HEK293 (cell line): Measurements from ENCODE around the gene PLCL1.

Experiments
- CTCF ChIA-PET: fragments of 350-600 bp; formaldehyde crosslinking; extraction: SDS; loops from one replicate; lab custom pipeline; 2021; ENCODE audit warnings: antibody characterized with exemption; lab: Yijun Ruan, JAX
- POLR2A ChIA-PET: fragments of 300-600 bp; formaldehyde crosslinking; extraction: SDS; loops from one replicate; lab custom pipeline; 2020; ENCODE audit warnings: antibody characterized with exemption, inconsistent platforms; lab: Yijun Ruan, JAX
- H3K27ac ChIP-seq: fragments of 200-500 bp; sonication (Bioruptor generic); 2 replicates; pipeline ENCODE4 v1.5.1; 2014; ENCODE audit warnings: low read depth, low read length, control low read depth, inconsistent platforms; ENCODE audit errors: extremely low read depth
- H3K36me3 ChIP-seq, 2 experiments: fragments of 200-500 bp in 1 of 2; sonication (Bioruptor generic) in 1 of 2; 1 replicate in 1 of 2; 2 replicates in 1 of 2; pipeline ENCODE4 v1.5.1; 2014 to 2017; ENCODE audit warnings: inconsistent platforms in 2 of 2, low read length in 2 of 2; ENCODE audit not compliant: control insufficient read depth in 2 of 2, insufficient read depth in 1 of 2
- H3K4me1 ChIP-seq: fragments of 200-500 bp; sonication (Bioruptor generic); 2 replicates; pipeline ENCODE4 v1.5.1; 2014; ENCODE audit warnings: mild to moderate bottlenecking, low read length, inconsistent platforms; ENCODE audit not compliant: control insufficient read depth, insufficient read depth
- H3K4me3 ChIP-seq: 2 replicates; pipeline ENCODE4 v1.5.1; 2011; ENCODE audit warnings: low read depth, mild to moderate bottlenecking, control low read depth, low read length, moderate library complexity
- H3K9me3 ChIP-seq: fragments of 200-500 bp; sonication (Bioruptor generic); 2 replicates; pipeline ENCODE4 v1.5.1; 2014; ENCODE audit warnings: low read depth, low read length, inconsistent platforms; ENCODE audit not compliant: control insufficient read depth, insufficient read depth
- AEBP2 ChIP-seq: fragments of 450-650 bp; formaldehyde crosslinking; IDR thresholded peaks from 2 replicates; pipeline ENCODE4 v1.5.1; 2016; ENCODE audit warnings: missing biosample characterization, missing genetic modification characterization, borderline replicate concordance
- EGR2 ChIP-seq: fragments of 450-650 bp; formaldehyde crosslinking; IDR thresholded peaks from 2 replicates; pipeline ENCODE4 v1.5.1; 2016; ENCODE audit warnings: low read depth, missing biosample characterization, missing genetic modification characterization
- HOXA7 ChIP-seq: sonication (generic); formaldehyde crosslinking; IDR thresholded peaks from 2 replicates; pipeline ENCODE4 v1.8.1; 2022; ENCODE audit warnings: missing genetic modification reagents, borderline replicate concordance
- KLF9 ChIP-seq: fragments of 450-650 bp; formaldehyde crosslinking; IDR thresholded peaks from 2 replicates; pipeline ENCODE4 v1.5.1; 2016; ENCODE audit warnings: missing biosample characterization, missing genetic modification characterization, low read depth
- MYNN ChIP-seq: fragments of 450-650 bp; formaldehyde crosslinking; IDR thresholded peaks from 2 replicates; pipeline ENCODE4 v1.5.1; 2016; ENCODE audit warnings: missing biosample characterization, missing genetic modification characterization, borderline replicate concordance
- OSR2 ChIP-seq: fragments of 450-650 bp; formaldehyde crosslinking; IDR thresholded peaks from 2 replicates; pipeline ENCODE4 v1.5.1; 2016; ENCODE audit warnings: missing biosample characterization, missing genetic modification characterization
- ZBTB17 ChIP-seq: fragments of 450-650 bp; formaldehyde crosslinking; IDR thresholded peaks from 2 replicates; pipeline ENCODE4 v1.5.1; 2016; ENCODE audit warnings: missing biosample characterization, missing genetic modification characterization
- ZBTB48 ChIP-seq: fragments of 450-650 bp; formaldehyde crosslinking; IDR thresholded peaks from 2 replicates; pipeline ENCODE4 v1.5.1; 2016; ENCODE audit warnings: missing biosample characterization, missing genetic modification characterization
- ZFP37 ChIP-seq: fragments of 450-650 bp; formaldehyde crosslinking; IDR thresholded peaks from 2 replicates; pipeline ENCODE4 v1.5.1; 2016; ENCODE audit warnings: missing biosample characterization, missing genetic modification characterization
- ZIC2 ChIP-seq: fragments of 450-650 bp; formaldehyde crosslinking; IDR thresholded peaks from 2 replicates; pipeline ENCODE4 v1.5.1; 2016; ENCODE audit warnings: missing biosample characterization, missing genetic modification characterization
- ZNF138 ChIP-seq: fragments of 450-650 bp; formaldehyde crosslinking; IDR thresholded peaks from 2 replicates; pipeline ENCODE4 v1.5.1; 2016; ENCODE audit warnings: missing biosample characterization, missing genetic modification characterization, borderline replicate concordance
- ZNF426 ChIP-seq: fragments of 450-650 bp; formaldehyde crosslinking; IDR thresholded peaks from 2 replicates; pipeline ENCODE4 v1.5.1; 2017; ENCODE audit warnings: missing biosample characterization, missing genetic modification characterization, mild to moderate bottlenecking, inconsistent platforms, moderate library complexity
- ZNF548 ChIP-seq: fragments of 450-650 bp; formaldehyde crosslinking; IDR thresholded peaks from 2 replicates; pipeline ENCODE4 v1.5.1; 2016; ENCODE audit warnings: missing biosample characterization, missing genetic modification characterization
- ZNF558 ChIP-seq: fragments of 450-650 bp; formaldehyde crosslinking; IDR thresholded peaks from 2 replicates; pipeline ENCODE4 v1.5.1; 2016; ENCODE audit warnings: missing biosample characterization, missing genetic modification characterization
- TF ChIP-seq, protein P1 (sequence below): fragments of 450-650 bp; formaldehyde crosslinking; IDR thresholded peaks from 2 replicates; pipeline ENCODE4 v1.5.1; 2016; ENCODE audit warnings: missing biosample characterization, missing genetic modification characterization
- TF ChIP-seq, protein P2 (sequence below): IDR thresholded peaks from 2 replicates; pipeline ENCODE4 v1.6.1; 2011; ENCODE audit warnings: mild to moderate bottlenecking, low read depth, low read length, borderline replicate concordance
- TF ChIP-seq, protein P3 (sequence below): fragments of 450-650 bp; formaldehyde crosslinking; IDR thresholded peaks from 2 replicates; pipeline ENCODE4 v1.5.1; 2016; ENCODE audit warnings: missing biosample characterization, missing genetic modification characterization
- TF ChIP-seq, protein P4 (sequence below): fragments of 450-650 bp; formaldehyde crosslinking; IDR thresholded peaks from 2 replicates; pipeline ENCODE4 v1.5.1; 2016; ENCODE audit warnings: missing biosample characterization, missing genetic modification characterization

PLCL1 gene

DNA sequence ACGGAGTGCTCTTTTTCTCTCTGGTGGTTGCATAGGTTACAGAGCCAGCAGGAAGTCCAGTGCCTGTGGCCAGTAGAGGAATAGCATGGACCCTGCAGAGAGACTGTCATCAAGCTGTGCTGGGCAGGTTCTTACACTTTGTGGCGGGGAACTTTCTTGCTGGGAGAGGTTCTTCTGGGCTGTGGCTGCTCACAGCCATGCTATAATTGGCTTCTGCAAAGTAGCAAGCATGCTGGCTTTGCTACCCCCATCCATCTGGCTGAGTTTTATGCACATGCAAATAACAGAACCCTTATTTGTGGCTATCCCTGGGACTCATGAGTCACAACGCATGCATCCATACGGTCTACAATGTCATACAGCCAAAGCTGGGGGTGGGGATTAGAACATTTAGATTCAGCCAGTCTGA is 68.9 kb downstream of the PLCL1 start:
- Histone ChIP-seq H3K9me3 (no peaks in the 10 kb centered on the region), H3K4me1 (peaks cover 12% of the 10 kb centered on the region; the same call in 1 of the 2 replicates), H3K27ac (no peak overlapping the region), H3K36me3 (no peaks in the 10 kb centered on the region), H3K4me3 (no peak overlapping the region)
- ChIA-PET POLR2A (no interaction called here), CTCF (interaction anchor here (0.6 to 1.2 kb wide), 2 partner anchors 18 to 182 kb away, joined by 3 read pairs; no protein-coding TSS in a partner anchor)
- TF ChIP-seq ZIC2 (tag by site-specific recombination) (peak; percentile 88), OSR2 (tag by site-specific recombination) (peak; percentile 38; the same call in 1 of the 2 replicates), ZBTB48 (0 out of 2 replicates have a peak, but pooled peaks have one; percentile 48), ZNF138 (tag by site-specific recombination) (no peak), ZFP37 (tag by site-specific recombination) (no peak)
- TF ChIP-seq, protein P1, sequence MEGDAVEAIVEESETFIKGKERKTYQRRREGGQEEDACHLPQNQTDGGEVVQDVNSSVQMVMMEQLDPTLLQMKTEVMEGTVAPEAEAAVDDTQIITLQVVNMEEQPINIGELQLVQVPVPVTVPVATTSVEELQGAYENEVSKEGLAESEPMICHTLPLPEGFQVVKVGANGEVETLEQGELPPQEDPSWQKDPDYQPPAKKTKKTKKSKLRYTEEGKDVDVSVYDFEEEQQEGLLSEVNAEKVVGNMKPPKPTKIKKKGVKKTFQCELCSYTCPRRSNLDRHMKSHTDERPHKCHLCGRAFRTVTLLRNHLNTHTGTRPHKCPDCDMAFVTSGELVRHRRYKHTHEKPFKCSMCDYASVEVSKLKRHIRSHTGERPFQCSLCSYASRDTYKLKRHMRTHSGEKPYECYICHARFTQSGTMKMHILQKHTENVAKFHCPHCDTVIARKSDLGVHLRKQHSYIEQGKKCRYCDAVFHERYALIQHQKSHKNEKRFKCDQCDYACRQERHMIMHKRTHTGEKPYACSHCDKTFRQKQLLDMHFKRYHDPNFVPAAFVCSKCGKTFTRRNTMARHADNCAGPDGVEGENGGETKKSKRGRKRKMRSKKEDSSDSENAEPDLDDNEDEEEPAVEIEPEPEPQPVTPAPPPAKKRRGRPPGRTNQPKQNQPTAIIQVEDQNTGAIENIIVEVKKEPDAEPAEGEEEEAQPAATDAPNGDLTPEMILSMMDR (tag by site-specific recombination), result peak; percentile 27; the same call in 1 of the 2 replicates

- TF ChIP-seq KLF9 (tag by site-specific recombination) (no peak), ZNF558 (tag by site-specific recombination) (no peak), ZBTB17 (tag by site-specific recombination) (no peak), ZNF548 (tag by site-specific recombination) (no peak), AEBP2 (tag by site-specific recombination) (no peak), MYNN (no peak), EGR2 (no peak), HOXA7 (CRISPR knock-in tag) (no peak), ZNF426 (tag by site-specific recombination) (no peak)
- TF ChIP-seq, protein P2, sequence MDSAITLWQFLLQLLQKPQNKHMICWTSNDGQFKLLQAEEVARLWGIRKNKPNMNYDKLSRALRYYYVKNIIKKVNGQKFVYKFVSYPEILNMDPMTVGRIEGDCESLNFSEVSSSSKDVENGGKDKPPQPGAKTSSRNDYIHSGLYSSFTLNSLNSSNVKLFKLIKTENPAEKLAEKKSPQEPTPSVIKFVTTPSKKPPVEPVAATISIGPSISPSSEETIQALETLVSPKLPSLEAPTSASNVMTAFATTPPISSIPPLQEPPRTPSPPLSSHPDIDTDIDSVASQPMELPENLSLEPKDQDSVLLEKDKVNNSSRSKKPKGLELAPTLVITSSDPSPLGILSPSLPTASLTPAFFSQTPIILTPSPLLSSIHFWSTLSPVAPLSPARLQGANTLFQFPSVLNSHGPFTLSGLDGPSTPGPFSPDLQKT, result no peak
- TF ChIP-seq, protein P3, sequence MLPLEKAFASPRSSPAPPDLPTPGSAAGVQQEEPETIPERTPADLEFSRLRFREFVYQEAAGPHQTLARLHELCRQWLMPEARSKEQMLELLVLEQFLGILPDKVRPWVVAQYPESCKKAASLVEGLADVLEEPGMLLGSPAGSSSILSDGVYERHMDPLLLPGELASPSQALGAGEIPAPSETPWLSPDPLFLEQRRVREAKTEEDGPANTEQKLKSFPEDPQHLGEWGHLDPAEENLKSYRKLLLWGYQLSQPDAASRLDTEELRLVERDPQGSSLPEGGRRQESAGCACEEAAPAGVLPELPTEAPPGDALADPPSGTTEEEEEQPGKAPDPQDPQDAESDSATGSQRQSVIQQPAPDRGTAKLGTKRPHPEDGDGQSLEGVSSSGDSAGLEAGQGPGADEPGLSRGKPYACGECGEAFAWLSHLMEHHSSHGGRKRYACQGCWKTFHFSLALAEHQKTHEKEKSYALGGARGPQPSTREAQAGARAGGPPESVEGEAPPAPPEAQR (tag by site-specific recombination), result no peak
- TF ChIP-seq, protein P4, sequence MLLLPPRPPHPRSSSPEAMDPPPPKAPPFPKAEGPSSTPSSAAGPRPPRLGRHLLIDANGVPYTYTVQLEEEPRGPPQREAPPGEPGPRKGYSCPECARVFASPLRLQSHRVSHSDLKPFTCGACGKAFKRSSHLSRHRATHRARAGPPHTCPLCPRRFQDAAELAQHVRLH, result no peak
- ChIA-PET POLR2A (no interaction called here), CTCF (interaction anchor here (1.2 kb wide), 1 partner anchor 51 kb away, joined by 4 read pairs; no protein-coding TSS in a partner anchor)
- peaks cover 10% of the 10 kb centered on the region; the same call in 1 of the 2 replicates for H3K4me1 ChIP-seq
- no peak overlapping the region for H3K27ac ChIP-seq
- no peaks in the 10 kb centered on the region for H3K9me3 ChIP-seq
- H3K36me3 ChIP-seq, result no peaks in the 10 kb centered on the region
- H3K4me3 ChIP-seq, result no peak overlapping the region
Observed at GRCh38 chr2:197875763-197876162, 71.4 kb downstream of the PLCL1 start.
